ENCODE results near the gene MIAT.
A peak's percentile ranks its signal among the peaks of the same experiment; 100 is the strongest.

The MIAT gene

GRCh38 chr22:26670459-26670858 is 13.1 kb downstream of the MIAT start:
- no peak for DNase-seq

- peak; percentile 30 for DNase-seq
These were observed 14.1 kb downstream of the MIAT start for GRCh38 chr22:26671317-26672059.

- DNase-seq = no peak
These were observed 14.7 kb downstream of the MIAT start for GRCh38 chr22:26672060-26672471.

- peak; percentile 97 for DNase-seq
These were observed 15.4 kb downstream of the MIAT start for GRCh38 chr22:26672590-26673468.

- no peak for DNase-seq
These were observed 16.1 kb downstream of the MIAT start for GRCh38 chr22:26673486-26673885.

GRCh38 chr22:26674211-26675190 is 17.1 kb downstream of the MIAT start:
- no peak for DNase-seq

GRCh38 chr22:26675687-26676268 is 18.4 kb downstream of the MIAT start:
- DNase-seq = no peak

GRCh38 chr22:26677217-26677616 is 19.8 kb downstream of the MIAT start:
- DNase-seq = no peak

GRCh38 chr22:26679003-26679629 is 21.7 kb downstream of the MIAT start:
- peak; percentile 82 for DNase-seq

- DNase-seq = no peak
These were observed 23.1 kb downstream of the MIAT start for GRCh38 chr22:26680485-26680884.

GRCh38 chr22:26681395-26681821 is 24.0 kb downstream of the MIAT start:
- no peak for DNase-seq

- no peak for DNase-seq
These were observed 26.8 kb downstream of the MIAT start for GRCh38 chr22:26684168-26684567.

- no peak for DNase-seq
These were observed 28.2 kb downstream of the MIAT start for GRCh38 chr22:26685601-26686000.

- no peak for DNase-seq
These were observed 30.1 kb downstream of the MIAT start for GRCh38 chr22:26687439-26687838.

GRCh38 chr22:26689513-26690301 is 32.3 kb downstream of the MIAT start:
- no peak for DNase-seq

GRCh38 chr22:26690654-26691376 is 33.4 kb downstream of the MIAT start:
- DNase-seq = no peak

GRCh38 chr22:26691377-26691716 is 34.0 kb downstream of the MIAT start:
- no peak for DNase-seq

GRCh38 chr22:26692215-26692614 is 34.8 kb downstream of the MIAT start:
- no peak for DNase-seq

- DNase-seq = no peak
These were observed 39.8 kb downstream of the MIAT start for GRCh38 chr22:26697151-26697550.

GRCh38 chr22:26700462-26700861 is 43.1 kb downstream of the MIAT start:
- DNase-seq = no peak

GRCh38 chr22:26700886-26701285 is 43.5 kb downstream of the MIAT start:
- no peak for DNase-seq
